Activated naive CD4-positive, alpha-beta T cell treated with anti-CD3 and anti-CD28 coated beads, Interleukin-2, amount 50 U/mL, for 24 hours (primary cell): ENCODE results near the gene SCGB3A2.

Experiments
- H3K27ac Mint-ChIP-seq: one replicate; pipeline ENCODE4 v1.8.0; 2021; ENCODE audit warnings: mild to moderate bottlenecking, mixed read lengths
- H3K27me3 Mint-ChIP-seq: one replicate; pipeline ENCODE4 v1.8.0; 2021; ENCODE audit warnings: mixed read lengths
- H3K36me3 Mint-ChIP-seq: one replicate; pipeline ENCODE4 v1.8.0; 2021; ENCODE audit warnings: mixed read lengths
- H3K4me1 Mint-ChIP-seq: one replicate; pipeline ENCODE4 v1.8.0; 2021; ENCODE audit warnings: mixed read lengths
- H3K4me3 Mint-ChIP-seq: one replicate; pipeline ENCODE4 v1.8.0; 2021; ENCODE audit warnings: mild to moderate bottlenecking, mixed read lengths
- H3K9me3 Mint-ChIP-seq: one replicate; pipeline ENCODE4 v1.8.0; 2021; ENCODE audit warnings: mixed read lengths

The SCGB3A2 gene

DNA sequence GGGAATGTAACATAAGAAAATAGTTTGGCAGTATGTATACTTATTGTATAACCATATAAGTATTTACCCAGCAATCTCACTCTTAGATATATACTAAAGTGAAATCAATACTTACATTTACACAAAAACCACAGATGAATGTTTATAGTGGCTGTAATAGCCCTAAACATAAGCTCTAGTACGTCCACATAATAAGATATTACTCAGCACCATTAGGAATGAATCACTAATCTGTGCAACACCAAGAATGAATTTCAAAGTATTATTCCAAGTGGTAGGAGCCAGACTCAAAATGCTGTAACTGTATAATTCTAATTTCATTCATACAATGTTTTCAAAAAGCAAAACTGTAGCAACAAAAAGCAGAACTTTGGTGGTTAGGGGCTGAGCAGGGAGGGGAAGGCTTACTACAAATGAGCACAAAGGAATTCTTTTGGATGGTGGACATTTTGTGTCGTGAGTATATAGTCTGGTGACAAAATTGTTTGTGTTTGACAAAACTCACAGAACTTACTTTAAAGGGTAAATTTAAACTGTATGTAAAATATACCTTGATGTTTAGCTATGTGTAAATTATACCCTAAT is 39.7 kb downstream of the SCGB3A2 start:
- Mint-ChIP-seq H3K27ac (no peak overlapping the region), H3K4me1 (no peaks in the 10 kb centered on the region), H3K9me3 (peaks cover 5% of the 10 kb centered on the region), H3K27me3 (peaks cover 5% of the 10 kb centered on the region), H3K36me3 (no peaks in the 10 kb centered on the region), H3K4me3 (no peak overlapping the region)

DNA sequence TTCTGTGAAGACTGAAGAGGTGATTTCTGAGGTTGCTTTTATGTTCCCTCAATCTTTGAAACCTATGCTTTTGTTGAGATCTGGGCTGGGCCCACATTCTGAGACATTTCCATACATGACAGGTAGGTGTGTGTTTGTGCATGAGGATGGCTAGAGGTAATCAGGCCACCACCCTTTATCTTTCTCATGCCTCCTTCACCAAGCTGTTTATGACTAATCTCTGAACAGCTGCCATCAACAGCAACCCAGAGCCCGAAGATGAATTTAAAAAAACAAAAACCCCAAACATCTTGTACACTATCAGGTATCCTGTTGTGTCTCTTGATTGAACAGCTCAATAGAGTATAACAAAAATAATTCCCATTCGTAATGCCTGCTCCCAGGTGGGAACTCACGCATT is 40.4 kb downstream of the SCGB3A2 start:
- Mint-ChIP-seq H3K27ac (no peak overlapping the region), H3K4me1 (no peaks in the 10 kb centered on the region), H3K9me3 (peaks cover 5% of the 10 kb centered on the region), H3K4me3 (no peak overlapping the region), H3K27me3 (peaks cover 4% of the 10 kb centered on the region), H3K36me3 (no peaks in the 10 kb centered on the region)

DNA sequence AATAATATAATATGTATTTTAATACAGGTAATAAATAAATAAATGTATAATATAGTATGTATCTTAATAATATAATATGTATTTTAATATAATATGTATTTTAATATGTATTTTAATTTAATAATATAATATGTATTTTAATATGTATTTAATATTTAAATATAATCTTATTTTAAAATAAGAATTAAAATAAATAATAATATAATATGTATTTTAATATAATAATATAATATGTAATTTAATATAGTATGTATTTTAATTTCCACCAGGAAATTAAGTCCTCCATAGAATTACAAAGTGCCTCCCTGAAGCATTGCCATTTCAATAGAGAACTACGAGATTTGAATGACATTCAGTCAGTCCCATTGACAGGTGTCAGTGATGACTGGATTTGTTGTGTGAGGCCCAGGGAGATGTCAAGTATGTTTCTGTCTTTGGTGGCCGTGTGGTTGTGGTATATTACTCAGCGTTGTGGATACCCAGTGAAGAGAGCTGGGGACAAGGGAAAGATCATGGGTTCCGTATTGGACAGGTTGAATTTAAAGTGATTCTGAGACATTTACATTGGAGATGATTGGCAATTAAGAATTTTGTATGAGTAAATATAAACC is 42.0 kb downstream of the SCGB3A2 start:
- peaks cover 5% of the 10 kb centered on the region for H3K27me3 Mint-ChIP-seq
- no peaks in the 10 kb centered on the region for H3K36me3 Mint-ChIP-seq
- H3K27ac Mint-ChIP-seq = no peak overlapping the region
- H3K4me1 Mint-ChIP-seq = no peaks in the 10 kb centered on the region
- no peak overlapping the region for H3K4me3 Mint-ChIP-seq
- peaks cover 5% of the 10 kb centered on the region for H3K9me3 Mint-ChIP-seq

DNA sequence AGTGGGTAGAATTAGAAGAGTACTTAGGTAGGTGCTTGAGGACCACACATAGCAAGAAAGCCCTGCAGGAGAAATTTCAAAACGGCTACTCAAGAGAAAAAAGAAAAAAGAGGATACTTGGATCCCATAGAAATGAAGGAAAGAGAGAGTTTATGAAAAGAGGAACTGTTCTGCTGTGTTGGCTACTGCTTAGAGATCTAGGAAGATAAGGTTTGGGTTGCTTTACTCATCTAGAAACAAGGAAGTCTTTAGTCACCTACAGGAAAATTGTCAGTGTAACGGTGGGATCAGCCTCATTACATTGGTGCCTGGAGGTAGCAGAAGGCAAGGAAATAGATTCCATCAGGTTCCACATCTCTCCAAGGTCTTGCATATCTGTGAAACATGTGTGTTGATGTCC is 42.6 kb downstream of the SCGB3A2 start:
- Mint-ChIP-seq H3K4me3 (no peak overlapping the region), H3K9me3 (peaks cover 7% of the 10 kb centered on the region), H3K4me1 (no peaks in the 10 kb centered on the region), H3K27me3 (peaks cover 4% of the 10 kb centered on the region), H3K36me3 (no peaks in the 10 kb centered on the region), H3K27ac (no peak overlapping the region)

- Mint-ChIP-seq H3K36me3 (no peaks in the 10 kb centered on the region), H3K4me3 (no peak overlapping the region), H3K27ac (no peak overlapping the region), H3K9me3 (peaks cover 15% of the 10 kb centered on the region), H3K4me1 (no peaks in the 10 kb centered on the region), H3K27me3 (peaks cover 3% of the 10 kb centered on the region)
Measured at GRCh38 chr5:147925020-147925419, 46.5 kb downstream of the SCGB3A2 start.

GRCh38 chr5:147927901-147928300 is 49.4 kb downstream of the SCGB3A2 start:
- Mint-ChIP-seq H3K4me3 (no peak overlapping the region), H3K9me3 (peaks cover 10% of the 10 kb centered on the region), H3K4me1 (no peaks in the 10 kb centered on the region), H3K27ac (no peak overlapping the region), H3K36me3 (no peaks in the 10 kb centered on the region), H3K27me3 (peaks cover 3% of the 10 kb centered on the region)

GRCh38 chr5:147930769-147931168 is 52.3 kb downstream of the SCGB3A2 start:
- Mint-ChIP-seq H3K36me3 (no peaks in the 10 kb centered on the region), H3K4me3 (no peak overlapping the region), H3K4me1 (no peaks in the 10 kb centered on the region), H3K27ac (no peak overlapping the region), H3K27me3 (peaks cover 3% of the 10 kb centered on the region), H3K9me3 (peaks cover 10% of the 10 kb centered on the region)
